ENCODE data around the gene OAF.

OAF gene
- 0.09 to 1.2 (median 0.86) reads per million in 3 donors for total RNA-seq

DNA sequence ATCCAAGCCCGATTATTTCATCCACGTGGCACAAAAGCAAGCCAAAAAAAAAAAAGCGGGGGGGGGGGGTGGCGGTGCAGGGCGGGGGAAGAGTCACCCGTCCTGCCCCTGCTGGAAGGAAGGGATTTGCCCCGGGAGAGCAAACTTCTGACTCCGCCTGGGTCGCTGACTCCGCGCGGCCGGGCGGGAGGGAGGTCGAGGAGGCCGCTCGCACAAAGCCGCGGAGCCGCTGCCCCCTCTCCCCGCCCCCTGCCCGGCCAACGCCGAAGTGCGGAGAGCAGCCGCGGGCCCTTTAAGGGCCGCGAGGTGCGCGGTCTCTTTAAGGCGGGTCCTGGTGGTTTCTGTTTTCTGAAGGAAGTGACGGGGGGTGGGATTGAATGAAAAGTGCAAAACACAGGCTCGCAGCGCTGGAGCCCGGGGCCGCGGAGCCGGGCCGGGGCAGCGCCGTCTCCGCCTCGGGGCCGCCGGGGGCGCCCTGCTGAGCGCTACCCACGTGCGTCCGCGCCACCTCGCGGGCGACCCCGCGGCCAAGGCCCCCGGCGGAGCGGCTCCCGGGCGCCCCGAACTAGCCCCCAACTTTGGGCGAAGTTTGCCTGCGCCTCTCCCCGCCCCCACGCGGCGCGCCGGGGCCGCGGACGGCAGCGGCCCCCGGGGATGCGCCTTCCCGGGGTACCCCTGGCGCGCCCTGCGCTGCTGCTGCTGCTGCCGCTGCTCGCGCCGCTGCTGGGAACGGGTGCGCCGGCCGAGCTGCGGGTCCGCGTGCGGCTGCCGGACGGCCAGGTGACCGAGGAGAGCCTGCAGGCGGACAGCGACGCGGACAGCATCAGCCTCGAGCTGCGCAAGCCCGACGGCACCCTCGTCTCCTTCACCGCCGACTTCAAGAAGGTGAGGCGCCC lies at the start of gene OAF:
Gene OAF (plus strand): TSS at position 407 of the 896 bp plus-strand sequence. CDS start 248 bp downstream, at position 655.
- Histone ChIP-seq H3K4me1 (ENCODE audit: control insufficient read depth, insufficient read depth, low read length, poor library complexity, severe bottlenecking) (peaks cover 8% of the 10 kb centered on the region), H3K36me3 (ENCODE audit: control insufficient read depth, insufficient read depth, low read length) (no peaks in the 10 kb centered on the region), H3K27me3 (replicated peaks; ENCODE audit: control insufficient read depth, insufficient read depth, low read length, poor library complexity, severe bottlenecking) (no peaks in the 10 kb centered on the region), H3K9me3 (ENCODE audit: control insufficient read depth, low read length) (no peaks in the 10 kb centered on the region), H3K27ac (ENCODE audit: insufficient read depth, low read length, poor library complexity, severe bottlenecking) (no peak within 1 kb of the TSS), H3K4me3 (ENCODE audit: insufficient read depth, low read depth, low read length, poor library complexity, severe bottlenecking) (peak within 1 kb of the TSS; percentile 68)
- peak in 2 of 3 donors; percentile 10 to 32 for DNase-seq

DNA sequence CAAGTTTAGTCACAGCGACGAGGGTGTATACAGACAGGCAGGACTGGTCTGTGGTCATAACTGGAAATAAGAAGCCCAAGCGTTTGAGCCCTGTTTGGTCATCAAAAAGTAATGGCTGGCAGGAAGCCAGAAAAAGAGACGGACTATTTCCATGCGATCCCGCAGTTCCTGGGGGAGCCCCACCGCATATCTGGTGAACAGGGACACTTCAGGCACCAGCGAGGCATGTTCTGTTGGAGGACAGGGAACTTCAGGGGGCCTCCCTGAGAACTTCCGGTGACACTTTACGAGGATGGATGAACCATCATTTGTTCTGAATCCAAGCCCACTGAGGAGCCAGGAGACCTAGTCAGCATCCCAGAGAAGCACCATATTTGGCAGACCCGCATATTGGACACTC lies 43.2 kb upstream of the OAF start:
- peaks cover 14% of the 10 kb centered on the region for H3K27me3 ChIP-seq (replicated peaks; ENCODE audit: control insufficient read depth, insufficient read depth, low read length, poor library complexity, severe bottlenecking)

DNA sequence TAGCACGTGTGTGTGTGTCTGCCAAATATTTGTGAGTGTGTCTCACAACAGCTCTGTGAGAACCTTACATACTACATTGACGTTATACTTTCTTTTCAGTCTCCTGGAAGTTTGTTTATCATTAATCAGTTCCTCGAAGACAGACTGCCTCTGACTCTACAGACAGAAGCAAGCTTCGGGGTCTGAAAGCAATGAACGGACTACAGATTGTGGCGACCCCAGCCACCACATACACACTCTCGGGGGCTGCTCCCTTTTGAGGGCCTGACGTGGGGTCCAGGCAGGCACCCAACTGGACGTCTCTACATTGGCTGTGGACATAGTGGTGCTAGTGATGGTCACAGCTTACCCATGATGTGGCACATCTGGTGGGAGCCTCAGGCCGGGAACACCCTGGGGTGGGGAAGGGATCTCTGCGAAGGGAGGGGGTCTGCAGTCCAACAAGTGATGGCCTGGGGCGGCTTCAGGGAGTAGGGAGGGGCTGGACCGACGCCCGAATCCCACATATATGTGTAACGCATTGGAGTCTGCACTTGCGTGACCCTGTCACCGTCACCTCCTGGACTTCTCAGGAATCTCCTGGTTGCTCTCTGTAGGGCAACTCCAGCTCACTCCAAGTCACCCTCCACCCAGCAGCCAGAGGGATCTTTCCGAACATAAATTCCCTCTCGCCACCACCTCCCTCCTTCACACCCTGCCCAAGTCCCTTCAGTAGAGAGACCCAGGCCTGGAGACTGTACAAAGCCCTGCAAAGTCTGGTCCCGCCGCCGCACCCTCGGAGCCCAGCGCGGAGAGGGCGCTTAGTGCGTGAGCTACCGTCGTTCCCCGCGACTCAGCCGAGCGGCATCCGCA lies 42.5 kb upstream of the OAF start:
- H3K4me3 ChIP-seq (ENCODE audit: insufficient read depth, low read depth, low read length, poor library complexity, severe bottlenecking): peak overlapping the region; percentile 42
- peaks cover 3% of the 10 kb centered on the region for H3K4me1 ChIP-seq (ENCODE audit: control insufficient read depth, insufficient read depth, low read length, poor library complexity, severe bottlenecking)
- H3K27ac ChIP-seq (ENCODE audit: insufficient read depth, low read length, poor library complexity, severe bottlenecking): no peak overlapping the region
- no peaks in the 10 kb centered on the region for H3K36me3 ChIP-seq (ENCODE audit: control insufficient read depth, insufficient read depth, low read length)
- no peaks in the 10 kb centered on the region for H3K9me3 ChIP-seq (ENCODE audit: control insufficient read depth, low read length)
- no peak for DNase-seq
- peaks cover 14% of the 10 kb centered on the region for H3K27me3 ChIP-seq (replicated peaks; ENCODE audit: control insufficient read depth, insufficient read depth, low read length, poor library complexity, severe bottlenecking)

More for the DNA sequence above, 43.2 kb upstream of the OAF start:
- Histone ChIP-seq H3K27ac (ENCODE audit: insufficient read depth, low read length, poor library complexity, severe bottlenecking) (no peak overlapping the region), H3K9me3 (ENCODE audit: control insufficient read depth, low read length) (no peaks in the 10 kb centered on the region), H3K4me3 (ENCODE audit: insufficient read depth, low read depth, low read length, poor library complexity, severe bottlenecking) (no peak overlapping the region), H3K36me3 (ENCODE audit: control insufficient read depth, insufficient read depth, low read length) (no peaks in the 10 kb centered on the region), H3K4me1 (ENCODE audit: control insufficient read depth, insufficient read depth, low read length, poor library complexity, severe bottlenecking) (peaks cover 3% of the 10 kb centered on the region)
- DNase-seq: no peak

DNA sequence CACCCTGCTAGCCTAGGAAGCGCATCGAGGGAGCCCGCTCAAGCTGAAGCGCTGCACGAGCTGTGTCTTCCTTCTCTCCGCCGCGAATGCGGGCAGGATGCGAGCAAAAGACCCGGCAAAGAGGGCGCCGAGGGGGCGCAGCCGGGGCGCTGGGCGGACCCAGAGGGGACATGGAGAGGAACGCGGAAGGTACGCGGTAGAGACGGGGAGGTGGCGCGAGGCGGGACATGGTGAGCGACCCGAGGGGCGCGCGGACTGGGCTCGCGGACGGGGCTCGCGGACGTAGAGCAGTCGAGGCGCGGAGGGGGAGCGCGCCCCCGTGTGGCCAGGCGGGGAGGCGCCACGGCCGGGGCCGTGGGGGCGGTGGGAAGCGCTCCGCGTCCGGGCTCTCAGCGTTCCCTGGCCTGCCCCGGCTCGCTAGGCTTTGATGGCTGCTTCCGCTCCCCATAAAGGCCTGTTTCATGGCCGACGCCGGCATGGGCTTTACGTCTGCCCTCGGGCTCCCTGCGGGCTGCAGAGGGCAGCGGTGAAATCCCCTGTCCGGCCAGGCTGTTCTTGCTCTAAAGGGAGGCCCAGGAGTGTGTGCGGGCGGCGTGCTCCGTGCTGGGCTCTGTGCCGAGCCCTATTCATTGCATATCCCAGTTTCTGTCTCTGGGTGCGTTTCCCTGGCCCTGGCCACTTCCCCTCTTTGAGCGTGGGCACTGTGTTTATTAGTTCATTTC lies 41.7 kb upstream of the OAF start:
- no peak for DNase-seq
- no peaks in the 10 kb centered on the region for H3K36me3 ChIP-seq (ENCODE audit: control insufficient read depth, insufficient read depth, low read length)
- H3K4me3 ChIP-seq (ENCODE audit: insufficient read depth, low read depth, low read length, poor library complexity, severe bottlenecking): peak overlapping the region; percentile 42
- peaks cover 3% of the 10 kb centered on the region for H3K4me1 ChIP-seq (ENCODE audit: control insufficient read depth, insufficient read depth, low read length, poor library complexity, severe bottlenecking)
- H3K27me3 ChIP-seq (replicated peaks; ENCODE audit: control insufficient read depth, insufficient read depth, low read length, poor library complexity, severe bottlenecking): peaks cover 14% of the 10 kb centered on the region
- no peak overlapping the region for H3K27ac ChIP-seq (ENCODE audit: insufficient read depth, low read length, poor library complexity, severe bottlenecking)
- H3K9me3 ChIP-seq (ENCODE audit: control insufficient read depth, low read length): no peaks in the 10 kb centered on the region

DNA sequence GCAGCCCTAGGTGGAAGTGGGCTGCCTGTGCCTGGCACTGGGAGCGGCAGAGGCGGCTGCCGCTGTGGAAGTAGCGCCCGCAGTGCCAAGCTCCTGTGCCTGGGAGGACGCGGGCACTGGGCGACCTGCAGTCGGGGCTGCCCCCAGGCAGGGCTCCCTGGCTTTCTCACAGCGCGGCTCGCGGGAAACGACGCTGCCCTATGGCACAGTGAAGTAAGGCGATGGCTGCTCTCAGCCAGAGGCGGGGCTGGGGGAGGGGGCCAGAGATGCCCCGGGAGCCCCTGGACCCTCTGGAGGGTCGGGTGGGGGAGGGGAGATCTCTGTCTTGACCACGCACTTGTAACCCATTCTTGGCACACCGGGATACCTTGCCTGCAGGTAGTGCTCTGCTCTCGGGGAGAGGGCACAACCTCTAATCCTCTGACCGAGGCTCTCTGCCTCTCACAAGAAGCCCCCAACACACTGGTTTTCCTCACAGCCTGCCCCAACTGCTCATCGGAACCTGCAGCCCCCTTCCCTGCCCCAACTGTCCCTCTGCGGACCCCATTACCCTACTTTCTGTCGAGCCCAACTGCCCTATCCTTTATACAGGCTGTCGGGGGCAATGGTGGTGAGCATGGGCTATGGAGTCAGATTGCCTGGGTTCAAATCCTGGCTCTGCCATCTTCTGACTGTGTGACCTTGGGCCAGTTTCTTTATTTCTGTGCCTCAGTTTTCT lies 40.7 kb upstream of the OAF start:
- DNase-seq: no peak
- Histone ChIP-seq H3K4me1 (ENCODE audit: control insufficient read depth, insufficient read depth, low read length, poor library complexity, severe bottlenecking) (peaks cover 3% of the 10 kb centered on the region), H3K27ac (ENCODE audit: insufficient read depth, low read length, poor library complexity, severe bottlenecking) (no peak overlapping the region), H3K9me3 (ENCODE audit: control insufficient read depth, low read length) (no peaks in the 10 kb centered on the region), H3K27me3 (replicated peaks; ENCODE audit: control insufficient read depth, insufficient read depth, low read length, poor library complexity, severe bottlenecking) (peaks cover 14% of the 10 kb centered on the region), H3K4me3 (ENCODE audit: insufficient read depth, low read depth, low read length, poor library complexity, severe bottlenecking) (no peak overlapping the region), H3K36me3 (ENCODE audit: control insufficient read depth, insufficient read depth, low read length) (no peaks in the 10 kb centered on the region)

DNA sequence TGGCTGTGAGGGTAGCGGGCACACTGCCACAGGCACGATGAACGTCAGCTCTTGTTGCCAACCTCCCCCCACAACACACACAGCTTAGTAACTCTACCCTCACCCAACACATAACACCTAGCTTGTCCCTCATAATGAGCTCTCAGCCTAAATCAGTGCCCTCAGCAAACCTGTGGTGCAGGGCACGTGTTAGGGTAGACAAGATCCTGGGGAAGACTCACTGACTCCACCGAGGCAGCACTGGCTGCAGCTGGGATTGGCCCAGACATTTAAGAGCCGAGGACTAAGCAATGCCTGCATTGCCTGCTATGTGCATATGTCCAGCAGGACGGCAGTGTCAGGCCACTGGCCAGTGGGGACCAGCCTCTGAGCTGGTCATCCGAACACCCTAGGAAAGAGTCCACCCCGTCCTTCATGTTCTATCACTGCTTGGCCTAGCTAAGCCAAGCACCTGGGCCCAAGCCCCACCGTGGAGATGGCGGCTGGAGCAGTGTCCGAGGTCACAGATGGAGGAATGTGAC lies 40.0 kb upstream of the OAF start:
- Histone ChIP-seq H3K9me3 (ENCODE audit: control insufficient read depth, low read length) (no peaks in the 10 kb centered on the region), H3K36me3 (ENCODE audit: control insufficient read depth, insufficient read depth, low read length) (no peaks in the 10 kb centered on the region), H3K4me1 (ENCODE audit: control insufficient read depth, insufficient read depth, low read length, poor library complexity, severe bottlenecking) (peaks cover 3% of the 10 kb centered on the region), H3K27ac (ENCODE audit: insufficient read depth, low read length, poor library complexity, severe bottlenecking) (no peak overlapping the region), H3K27me3 (replicated peaks; ENCODE audit: control insufficient read depth, insufficient read depth, low read length, poor library complexity, severe bottlenecking) (peaks cover 14% of the 10 kb centered on the region), H3K4me3 (ENCODE audit: insufficient read depth, low read depth, low read length, poor library complexity, severe bottlenecking) (no peak overlapping the region)
- no peak for DNase-seq

DNA sequence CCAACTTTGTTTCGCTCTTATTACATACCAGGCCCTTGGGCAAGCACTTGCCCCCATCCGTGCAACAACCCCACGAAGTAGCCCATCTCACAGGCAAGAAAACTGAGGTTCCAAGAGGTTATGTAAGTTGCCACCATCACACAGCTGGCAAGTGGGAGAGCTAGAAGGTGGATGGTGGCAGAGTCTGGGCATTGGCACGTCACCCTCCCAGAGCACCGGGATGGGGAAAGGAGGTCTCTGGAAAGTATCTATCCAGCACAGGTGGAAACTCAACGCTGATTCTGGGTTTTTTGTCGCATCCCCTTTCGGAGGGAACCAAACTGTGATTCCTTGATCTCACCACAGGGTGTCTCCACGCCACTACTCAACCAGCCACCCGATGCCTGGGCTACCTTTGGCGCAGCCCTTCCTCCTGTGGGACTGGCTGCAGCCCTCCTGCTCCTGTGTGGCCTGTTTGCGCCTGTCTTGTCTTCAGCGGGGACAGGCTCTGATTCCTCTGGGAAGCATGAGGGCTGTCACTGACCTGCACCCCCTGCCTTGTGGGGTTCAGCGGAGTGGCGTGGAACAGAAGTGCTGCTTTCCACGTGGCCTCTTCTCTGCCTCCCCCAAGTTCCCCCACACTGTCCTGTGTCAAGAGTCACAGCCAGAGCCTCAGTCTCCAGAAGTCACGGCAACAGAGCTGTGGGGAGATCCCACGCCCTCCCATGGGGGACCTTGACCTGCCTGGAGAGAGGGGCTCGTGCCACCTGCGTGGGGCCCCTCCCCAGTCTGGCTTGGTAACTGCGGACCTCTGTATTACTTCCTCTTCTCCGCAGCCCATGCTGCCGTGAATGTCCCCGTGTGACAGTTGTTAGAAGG lies 38.5 kb upstream of the OAF start:
- H3K4me3 ChIP-seq (ENCODE audit: insufficient read depth, low read depth, low read length, poor library complexity, severe bottlenecking): no peak overlapping the region
- H3K27me3 ChIP-seq (replicated peaks; ENCODE audit: control insufficient read depth, insufficient read depth, low read length, poor library complexity, severe bottlenecking): peaks cover 8% of the 10 kb centered on the region
- no peaks in the 10 kb centered on the region for H3K36me3 ChIP-seq (ENCODE audit: control insufficient read depth, insufficient read depth, low read length)
- no peak overlapping the region for H3K27ac ChIP-seq (ENCODE audit: insufficient read depth, low read length, poor library complexity, severe bottlenecking)
- H3K9me3 ChIP-seq (ENCODE audit: control insufficient read depth, low read length): no peaks in the 10 kb centered on the region
- DNase-seq: no peak
- H3K4me1 ChIP-seq (ENCODE audit: control insufficient read depth, insufficient read depth, low read length, poor library complexity, severe bottlenecking): peaks cover 3% of the 10 kb centered on the region

DNA sequence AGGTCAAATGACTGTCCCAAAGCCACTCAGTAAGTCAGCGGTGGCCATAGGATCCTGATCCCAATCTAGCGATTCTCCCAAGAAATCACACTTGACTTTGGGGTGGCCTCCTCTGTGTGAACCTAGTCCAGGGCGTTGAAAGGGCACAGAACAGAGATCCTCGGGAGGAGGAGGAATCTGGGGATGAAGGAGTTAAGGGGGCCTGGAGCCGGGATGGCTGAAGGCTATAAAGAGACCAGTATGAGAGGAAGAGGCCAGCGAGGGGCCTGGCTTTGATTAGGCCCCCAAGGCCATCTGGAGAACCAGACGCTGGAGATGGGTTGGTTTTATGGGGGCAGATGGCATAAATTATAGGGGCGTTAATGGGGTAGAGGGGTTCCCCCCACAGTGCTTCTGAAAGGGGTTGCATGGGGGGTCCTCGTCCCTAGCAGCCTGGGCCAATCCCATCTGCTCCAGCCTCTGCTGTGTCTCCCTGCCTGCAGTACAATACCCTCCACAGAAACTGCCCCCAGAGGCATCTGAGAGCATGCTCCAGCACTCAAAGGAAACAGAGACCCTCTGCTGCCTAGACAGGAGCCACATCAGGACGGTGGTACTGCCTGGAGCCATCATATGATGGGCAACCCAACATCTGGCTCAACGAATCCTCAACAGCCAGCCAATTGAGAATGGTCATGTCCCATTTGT lies 37.7 kb upstream of the OAF start:
- Histone ChIP-seq H3K27ac (ENCODE audit: insufficient read depth, low read length, poor library complexity, severe bottlenecking) (no peak overlapping the region), H3K4me1 (ENCODE audit: control insufficient read depth, insufficient read depth, low read length, poor library complexity, severe bottlenecking) (peaks cover 3% of the 10 kb centered on the region), H3K27me3 (replicated peaks; ENCODE audit: control insufficient read depth, insufficient read depth, low read length, poor library complexity, severe bottlenecking) (peaks cover 3% of the 10 kb centered on the region), H3K36me3 (ENCODE audit: control insufficient read depth, insufficient read depth, low read length) (no peaks in the 10 kb centered on the region), H3K9me3 (ENCODE audit: control insufficient read depth, low read length) (no peaks in the 10 kb centered on the region), H3K4me3 (ENCODE audit: insufficient read depth, low read depth, low read length, poor library complexity, severe bottlenecking) (no peak overlapping the region)
- DNase-seq: no peak

Measured in effector memory CD4-positive, alpha-beta T cell (primary cell).